ENCODE measurements around the gene DNAJC8. TPM values are rescaled to one million over a fixed set of nuclear protein-coding genes. Genes with fewer than 3 reads are reported as not detected.
A peak's percentile ranks its signal among the peaks of the same experiment; 100 is the strongest.

DNAJC8 gene
- polyA plus RNA-seq, 1 experiment: 123 TPM

DNA sequence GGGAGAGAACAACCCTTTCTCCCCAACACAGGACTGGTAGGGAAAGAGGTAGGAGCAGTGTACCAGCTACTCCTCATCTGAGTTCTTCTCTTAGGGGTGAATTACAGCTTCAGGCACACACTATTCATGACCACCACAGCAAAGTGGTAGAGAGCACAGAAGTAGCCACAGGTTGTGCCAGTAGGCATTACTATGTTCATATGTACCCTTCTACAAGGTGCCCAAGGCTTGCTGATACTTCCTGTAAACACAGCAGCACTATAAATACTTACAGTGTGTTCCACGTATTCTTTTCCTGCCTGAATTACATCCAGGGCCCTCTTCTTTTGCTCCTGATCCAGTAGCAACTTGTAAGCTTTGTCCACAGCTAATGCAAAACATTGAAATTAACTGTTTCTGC lies 23.1 kb downstream of the DNAJC8 start:
- ChIA-PET POLR2A (interaction anchor here (0.6 to 1.3 kb wide), 3 partner anchors 121 to 352 kb away, joined by 4 to 15 read pairs (median 4); partner anchors contain the start of gene EYA3), CTCF (interaction anchor here (0.6 to 10.9 kb wide), 16 partner anchors 9 to 189 kb away, joined by 3 to 301 read pairs (median 7); partner anchors contain the start of gene EYA3)
- Histone ChIP-seq H3K27ac (ENCODE audit: low read depth, low read length) (no peak overlapping the region), H3K27me3 (ENCODE audit: control insufficient read depth, insufficient read depth, low read length) (no peaks in the 10 kb centered on the region), H3K4me3 (ENCODE audit: low read depth, low read length) (no peak overlapping the region), H3K9me3 (ENCODE audit: control insufficient read depth, insufficient read depth, low read length) (no peaks in the 10 kb centered on the region)
- TF ChIP-seq, protein P1, sequence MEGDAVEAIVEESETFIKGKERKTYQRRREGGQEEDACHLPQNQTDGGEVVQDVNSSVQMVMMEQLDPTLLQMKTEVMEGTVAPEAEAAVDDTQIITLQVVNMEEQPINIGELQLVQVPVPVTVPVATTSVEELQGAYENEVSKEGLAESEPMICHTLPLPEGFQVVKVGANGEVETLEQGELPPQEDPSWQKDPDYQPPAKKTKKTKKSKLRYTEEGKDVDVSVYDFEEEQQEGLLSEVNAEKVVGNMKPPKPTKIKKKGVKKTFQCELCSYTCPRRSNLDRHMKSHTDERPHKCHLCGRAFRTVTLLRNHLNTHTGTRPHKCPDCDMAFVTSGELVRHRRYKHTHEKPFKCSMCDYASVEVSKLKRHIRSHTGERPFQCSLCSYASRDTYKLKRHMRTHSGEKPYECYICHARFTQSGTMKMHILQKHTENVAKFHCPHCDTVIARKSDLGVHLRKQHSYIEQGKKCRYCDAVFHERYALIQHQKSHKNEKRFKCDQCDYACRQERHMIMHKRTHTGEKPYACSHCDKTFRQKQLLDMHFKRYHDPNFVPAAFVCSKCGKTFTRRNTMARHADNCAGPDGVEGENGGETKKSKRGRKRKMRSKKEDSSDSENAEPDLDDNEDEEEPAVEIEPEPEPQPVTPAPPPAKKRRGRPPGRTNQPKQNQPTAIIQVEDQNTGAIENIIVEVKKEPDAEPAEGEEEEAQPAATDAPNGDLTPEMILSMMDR (IDR thresholded peaks at IDR 0.05; ENCODE audit: low read depth, low read length): no peak
- no peak for DNase-seq (ENCODE audit: low read depth, low spot score)

DNA sequence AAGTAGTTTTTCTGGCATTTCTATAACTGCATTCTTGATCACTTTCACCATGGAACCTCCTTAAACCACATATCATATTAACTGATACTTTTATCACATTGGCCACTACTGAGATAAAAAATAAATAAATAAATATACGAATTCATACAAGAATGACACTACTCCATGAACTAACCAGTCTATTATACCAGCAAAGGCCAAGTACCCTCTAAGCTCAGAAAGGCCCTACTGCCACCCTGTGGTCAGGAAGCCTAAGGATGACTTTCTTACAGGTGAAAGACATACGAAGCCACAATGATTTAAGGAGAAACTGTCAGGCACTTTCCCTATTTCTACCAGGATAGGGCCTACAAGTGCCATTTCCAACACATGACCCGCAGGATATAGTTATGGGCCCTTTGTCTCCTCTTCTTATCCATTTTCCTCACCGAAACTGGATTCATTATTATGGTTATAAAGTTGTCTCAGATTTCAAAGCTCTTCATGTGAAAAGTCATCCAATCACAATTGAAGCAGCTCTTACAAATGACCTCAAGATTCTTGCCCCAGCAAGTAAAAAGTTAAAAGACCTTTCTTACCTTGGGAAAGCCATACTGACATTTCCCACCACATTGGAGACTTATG lies 23.9 kb downstream of the DNAJC8 start:
- H3K27me3 ChIP-seq (ENCODE audit: control insufficient read depth, insufficient read depth, low read length): no peaks in the 10 kb centered on the region
- no peaks in the 10 kb centered on the region for H3K9me3 ChIP-seq (ENCODE audit: control insufficient read depth, insufficient read depth, low read length)
- TF ChIP-seq, protein P1 (IDR thresholded peaks at IDR 0.05; ENCODE audit: low read depth, low read length): peak; percentile 90
- H3K4me3 ChIP-seq (ENCODE audit: low read depth, low read length): no peak overlapping the region
- H3K27ac ChIP-seq (ENCODE audit: low read depth, low read length): no peak overlapping the region
- POLR2A ChIA-PET: interaction anchor here (0.6 to 1.3 kb wide), 3 partner anchors 118 to 351 kb away, joined by 3 to 15 read pairs (median 4); partner anchors contain the start of gene EYA3
- CTCF ChIA-PET: interaction anchor here (0.6 to 10.9 kb wide), 25 partner anchors 9 to 188 kb away, joined by 3 to 301 read pairs (median 4); partner anchors contain the start of gene EYA3
- DNase-seq (ENCODE audit: low read depth, low spot score): peak; percentile 51

DNA sequence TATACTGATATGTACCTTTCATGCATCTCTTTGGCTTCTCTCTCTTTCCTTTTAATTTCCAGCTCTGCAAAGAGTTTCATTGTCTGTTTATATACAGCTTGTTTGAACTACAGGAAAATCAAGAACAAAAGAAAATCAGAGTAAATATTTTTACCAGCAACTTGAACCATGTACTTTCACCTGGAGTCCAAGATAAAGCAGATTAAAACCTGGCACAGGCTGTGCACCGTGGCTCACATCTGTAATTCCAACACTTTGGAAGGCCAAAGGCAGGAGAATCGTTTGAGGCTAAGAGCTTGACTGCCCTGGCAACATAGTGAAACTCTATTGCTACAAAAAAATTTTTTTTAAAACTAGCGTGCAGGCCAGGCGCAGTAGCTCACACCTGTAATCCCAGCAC lies 27.6 kb downstream of the DNAJC8 start:
- Histone ChIP-seq H3K27ac (ENCODE audit: low read depth, low read length) (no peak overlapping the region), H3K4me3 (ENCODE audit: low read depth, low read length) (no peak overlapping the region), H3K27me3 (ENCODE audit: control insufficient read depth, insufficient read depth, low read length) (no peaks in the 10 kb centered on the region), H3K9me3 (ENCODE audit: control insufficient read depth, insufficient read depth, low read length) (no peaks in the 10 kb centered on the region)
- CTCF ChIA-PET: interaction anchor here (10.9 kb wide), 1 partner anchor 116 kb away, joined by 301 read pairs; the partner anchor contains the start of gene EYA3
- POLR2A ChIA-PET: interaction anchor here (0.6 kb wide), 1 partner anchor 117 kb away, joined by 7 read pairs; the partner anchor contains the start of gene EYA3
- no peak for DNase-seq (ENCODE audit: low read depth, low spot score)
- TF ChIP-seq, protein P1 (IDR thresholded peaks at IDR 0.05; ENCODE audit: low read depth, low read length): no peak

DNA sequence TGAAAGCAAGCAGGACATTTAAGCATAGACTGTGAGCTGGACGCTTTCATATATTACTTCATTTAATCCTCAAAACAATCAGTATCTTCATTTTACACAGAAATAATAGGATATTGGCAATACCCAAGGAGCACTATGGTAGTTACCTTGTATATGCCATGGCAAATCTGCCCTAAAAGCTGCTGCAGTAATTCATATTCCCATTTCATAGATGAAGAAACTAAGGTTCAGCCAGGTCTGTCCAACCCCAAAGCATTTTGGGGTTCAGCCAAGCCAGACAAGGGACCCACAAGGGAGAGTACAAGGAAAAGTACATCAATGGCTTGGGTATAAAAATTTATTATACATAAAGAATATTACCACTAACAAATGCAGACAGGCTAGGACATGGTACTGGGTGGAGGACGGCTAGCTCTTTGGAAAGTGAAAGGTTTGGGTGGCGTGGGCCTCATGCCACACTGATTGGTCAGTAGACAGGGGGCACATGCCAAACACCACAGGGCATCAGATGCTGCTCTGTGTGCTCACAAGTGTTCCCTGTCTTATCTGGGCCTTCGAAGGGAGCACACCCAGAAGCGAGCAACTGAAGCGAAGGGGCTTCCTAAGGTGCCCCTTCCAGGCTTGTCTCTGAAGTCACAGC lies 32.5 kb downstream of the DNAJC8 start:
- CTCF ChIA-PET: interaction anchor here (1.2 kb wide), 1 partner anchor 8 kb away, joined by 4 read pairs; no protein-coding TSS in a partner anchor
- H3K4me3 ChIP-seq (ENCODE audit: low read depth, low read length): no peak overlapping the region
- no peaks in the 10 kb centered on the region for H3K27me3 ChIP-seq (ENCODE audit: control insufficient read depth, insufficient read depth, low read length)
- H3K27ac ChIP-seq (ENCODE audit: low read depth, low read length): no peak overlapping the region
- DNase-seq (ENCODE audit: low read depth, low spot score): no peak
- no peaks in the 10 kb centered on the region for H3K9me3 ChIP-seq (ENCODE audit: control insufficient read depth, insufficient read depth, low read length)
- TF ChIP-seq, protein P1 (IDR thresholded peaks at IDR 0.05; ENCODE audit: low read depth, low read length): no peak
- POLR2A ChIA-PET: no interaction called here
